Sigmoid colon (tissue), 7 donors: Measurements from ENCODE around the gene NLRP3. TPM values are rescaled to one million over a fixed set of nuclear protein-coding genes. Genes with fewer than 3 reads are reported as not detected.

Experiments used
- DNase-seq: peaks from one replicate; pipeline ENCODE4 v3.0.0-alpha.2; 2019
- H3K27ac ChIP-seq, 4 donors: fragments of 200-600 bp; sonication (generic); one replicate each; pipeline ENCODE4 v1.5.1; 2016 to 2019; ENCODE audit warnings: mild to moderate bottlenecking in 1 of 4
- H3K27me3 ChIP-seq, 3 donors: fragments of 200-600 bp; sonication (generic); one replicate each; pipeline ENCODE4 v1.5.1; 2019; ENCODE audit warnings: mild to moderate bottlenecking in 1 of 3
- H3K36me3 ChIP-seq, 4 donors: fragments of 200-600 bp; sonication (generic); one replicate each; pipeline ENCODE4 v1.5.1; 2016 to 2019
- H3K4me1 ChIP-seq, 4 donors: fragments of 200-600 bp; sonication (generic); one replicate each; pipeline ENCODE4 v1.5.1; 2017 to 2019
- H3K4me3 ChIP-seq, 4 donors: fragments of 200-600 bp; sonication (generic); one replicate each; pipeline ENCODE4 v1.5.1; 2017 to 2019; ENCODE audit warnings: mild to moderate bottlenecking in 2 of 4, moderate library complexity in 1 of 4
- H3K9me3 ChIP-seq, 4 donors: fragments of 200-600 bp in 3 of 4; sonication (generic) in 3 of 4; one replicate each; pipeline versions ENCODE4 v1.5.1 to v1.6.1; 2013 to 2019
- EP300 ChIP-seq, 4 donors: sonication (generic); formaldehyde crosslinking; IDR thresholded peaks; one replicate each; pipeline ENCODE4 v1.6.1; 2017; ENCODE audit warnings: antibody characterized with exemption in 4 of 4
- POLR2A ChIP-seq, 2 donors: fragments of 450-650 bp; IDR thresholded peaks; one replicate each; pipeline ENCODE4 v1.6.1; 2016; ENCODE audit warnings: antibody characterized with exemption in 2 of 2, mild to moderate bottlenecking in 2 of 2, moderate library complexity in 2 of 2
- POLR2AphosphoS5 ChIP-seq, 4 donors: sonication (generic); formaldehyde crosslinking; IDR thresholded peaks; one replicate each; pipeline ENCODE4 v1.6.1; 2017; ENCODE audit warnings: antibody characterized with exemption in 4 of 4
- WGBS, 2 donors: extraction: QIAGEN DNeasy Blood & Tissue Kit; methylation state at CpG; one replicate each; pipeline ENCODE4 v1.1.7; 2013; 5-methylcytosine and 5-hydroxymethylcytosine counted together
- intact Hi-C: fragments of 100-400 bp; cut with DNase I; formaldehyde crosslinking; loops from one replicate; pipeline ENCODE4 v1.15.1; 2023
- polyA plus RNA-seq, 3 donors: library from polyadenylated mRNA; stranded (reverse); fragments of 200-250 nt; gene quantifications; one replicate each; pipeline ENCODE4 v1.2.3, GENCODE V29; 2013
- total RNA-seq, 4 donors: library from RNA; depleted of rRNA; stranded (reverse); fragments of >200 nt; gene quantifications; one replicate each; pipeline ENCODE4 v1.1.0, GENCODE V29; 2016
- TF ChIP-seq, protein P1 (sequence below), 4 experiments: fragments of 450-650 bp in 3 of 4; fragments of 200-600 bp in 1 of 4; IDR thresholded peaks; one replicate each; pipeline ENCODE4 v1.5.1; 2016 to 2019; ENCODE audit warnings: antibody characterized with exemption in 4 of 4, mild to moderate bottlenecking in 3 of 4, moderate library complexity in 2 of 4
- donor health status: healthy with polysubstance abuse.
- donor health status: Bipolar disorder and iron deficiency.
- donor health status: healthy.

NLRP3 gene
- total and polyA plus RNA-seq, 7 donors: 1.1 to 3.3 (median 2.8) TPM

DNA sequence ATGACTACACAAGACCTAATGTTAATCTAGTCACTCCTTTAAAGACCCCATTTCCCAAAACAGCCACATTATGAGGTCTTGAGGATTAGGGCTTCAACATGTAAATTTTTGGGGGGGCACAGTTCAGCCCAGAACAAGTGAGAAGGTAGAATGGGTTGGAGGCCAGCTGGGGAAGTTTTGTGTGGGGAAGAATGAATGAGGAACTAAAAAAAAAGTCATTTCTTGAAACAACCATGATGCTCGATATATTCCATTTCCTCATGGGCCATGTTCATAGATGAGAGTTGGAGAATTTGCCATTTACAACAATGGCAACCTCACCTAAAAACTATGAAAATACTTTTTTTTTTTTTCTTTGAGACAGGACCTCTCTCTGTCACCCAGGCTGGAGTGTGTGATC, 14.5 kb downstream of the NLRP3 start:
- 60 to 91% methylated on average over 1 of the region's 1 CpG for WGBS, 2 donors

DNA sequence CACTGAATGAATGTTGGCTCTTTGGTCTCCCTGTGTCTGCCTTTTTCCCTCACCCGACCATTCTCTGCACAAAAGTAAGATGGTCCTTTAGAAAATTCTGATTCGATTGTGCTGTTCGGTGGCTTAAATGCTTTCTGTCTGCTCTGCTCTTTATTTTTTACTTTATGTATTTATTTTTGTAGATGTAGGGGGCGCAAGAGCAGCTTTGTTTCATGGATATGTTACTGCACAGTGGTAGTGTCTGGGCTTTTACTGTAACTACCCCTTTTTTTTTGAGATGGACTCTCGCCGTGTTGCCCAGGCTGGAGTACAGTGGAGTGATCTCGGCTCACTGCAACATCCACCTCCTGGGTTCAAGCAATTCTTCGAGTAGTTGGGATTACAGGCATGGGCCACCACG, 15.7 kb downstream of the NLRP3 start:
- TF ChIP-seq POLR2AphosphoS5 (IDR thresholded peaks at IDR 0.05) (no peak), POLR2A (IDR thresholded peaks at IDR 0.05) (no peak), EP300 (IDR thresholded peaks at IDR 0.05) (no peak)
- TF ChIP-seq, protein P1, sequence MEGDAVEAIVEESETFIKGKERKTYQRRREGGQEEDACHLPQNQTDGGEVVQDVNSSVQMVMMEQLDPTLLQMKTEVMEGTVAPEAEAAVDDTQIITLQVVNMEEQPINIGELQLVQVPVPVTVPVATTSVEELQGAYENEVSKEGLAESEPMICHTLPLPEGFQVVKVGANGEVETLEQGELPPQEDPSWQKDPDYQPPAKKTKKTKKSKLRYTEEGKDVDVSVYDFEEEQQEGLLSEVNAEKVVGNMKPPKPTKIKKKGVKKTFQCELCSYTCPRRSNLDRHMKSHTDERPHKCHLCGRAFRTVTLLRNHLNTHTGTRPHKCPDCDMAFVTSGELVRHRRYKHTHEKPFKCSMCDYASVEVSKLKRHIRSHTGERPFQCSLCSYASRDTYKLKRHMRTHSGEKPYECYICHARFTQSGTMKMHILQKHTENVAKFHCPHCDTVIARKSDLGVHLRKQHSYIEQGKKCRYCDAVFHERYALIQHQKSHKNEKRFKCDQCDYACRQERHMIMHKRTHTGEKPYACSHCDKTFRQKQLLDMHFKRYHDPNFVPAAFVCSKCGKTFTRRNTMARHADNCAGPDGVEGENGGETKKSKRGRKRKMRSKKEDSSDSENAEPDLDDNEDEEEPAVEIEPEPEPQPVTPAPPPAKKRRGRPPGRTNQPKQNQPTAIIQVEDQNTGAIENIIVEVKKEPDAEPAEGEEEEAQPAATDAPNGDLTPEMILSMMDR (IDR thresholded peaks at IDR 0.05): no peak
- Histone ChIP-seq H3K27ac (no peak overlapping the region), H3K27me3 (no peaks in the 10 kb centered on the region), H3K9me3 (no peaks in the 10 kb centered on the region), H3K4me1 (no peaks in the 10 kb centered on the region), H3K4me3 (no peak overlapping the region), H3K36me3 (no peaks in the 10 kb centered on the region)
- intact Hi-C loops: no loop called here
- WGBS, 2 donors: 92% methylated on average over 9 of the region's 9 CpGs
- no peak for DNase-seq

More for the DNA sequence above, 14.5 kb downstream of the NLRP3 start:
- H3K36me3 ChIP-seq: no peaks in the 10 kb centered on the region
- intact Hi-C loops: no loop called here
- TF ChIP-seq, protein P1 (IDR thresholded peaks at IDR 0.05): no peak
- TF ChIP-seq POLR2A (IDR thresholded peaks at IDR 0.05) (no peak), EP300 (IDR thresholded peaks at IDR 0.05) (no peak), POLR2AphosphoS5 (IDR thresholded peaks at IDR 0.05) (no peak)
- H3K27me3 ChIP-seq: no peaks in the 10 kb centered on the region
- no peak overlapping the region for H3K4me3 ChIP-seq
- no peaks in the 10 kb centered on the region for H3K4me1 ChIP-seq
- no peak overlapping the region for H3K27ac ChIP-seq
- H3K9me3 ChIP-seq: no peaks in the 10 kb centered on the region
- DNase-seq: no peak

DNA sequence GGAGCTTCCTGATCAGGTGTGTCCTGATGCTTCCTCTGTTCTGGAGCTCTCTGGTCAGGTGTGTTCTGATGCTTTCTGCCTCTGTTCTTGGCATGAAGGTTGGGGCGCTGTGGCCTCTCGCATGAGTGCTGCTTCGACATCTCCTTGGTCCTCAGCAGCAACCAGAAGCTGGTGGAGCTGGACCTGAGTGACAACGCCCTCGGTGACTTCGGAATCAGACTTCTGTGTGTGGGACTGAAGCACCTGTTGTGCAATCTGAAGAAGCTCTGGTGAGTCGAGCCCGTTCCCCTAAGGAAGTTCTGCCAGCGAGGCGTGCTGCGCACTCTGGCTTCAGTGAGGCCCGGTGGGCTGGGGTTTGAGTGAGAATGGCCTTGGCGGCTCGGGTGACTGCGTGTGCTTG, 18.0 kb downstream of the NLRP3 start:
- TF ChIP-seq POLR2A (IDR thresholded peaks at IDR 0.05): no peak
- TF ChIP-seq, protein P1 (IDR thresholded peaks at IDR 0.05): no peak
- no peak for TF ChIP-seq EP300 (IDR thresholded peaks at IDR 0.05)
- TF ChIP-seq POLR2AphosphoS5 (IDR thresholded peaks at IDR 0.05): no peak
- intact Hi-C loops: no loop called here
- Histone ChIP-seq H3K27ac (no peak overlapping the region), H3K27me3 (no peaks in the 10 kb centered on the region), H3K36me3 (no peaks in the 10 kb centered on the region), H3K4me3 (no peak overlapping the region), H3K9me3 (no peaks in the 10 kb centered on the region), H3K4me1 (no peaks in the 10 kb centered on the region)
- DNase-seq: no peak
- 90 to 92% methylated on average over 15 of the region's 15 CpGs for WGBS, 2 donors

GRCh38 chr1:247435030-247435758, 19.2 kb downstream of the NLRP3 start:
- H3K36me3 ChIP-seq: no peaks in the 10 kb centered on the region
- WGBS, 2 donors: 83 to 87% methylated on average over 13 of the region's 13 CpGs

More at GRCh38 chr1:247435030-247435758, 19.2 kb downstream of the NLRP3 start:
- Histone ChIP-seq H3K4me1 (no peaks in the 10 kb centered on the region), H3K4me3 (no peak overlapping the region), H3K9me3 (no peaks in the 10 kb centered on the region), H3K27me3 (no peaks in the 10 kb centered on the region), H3K27ac (no peak overlapping the region)
- TF ChIP-seq, protein P1 (IDR thresholded peaks at IDR 0.05): no peak
- TF ChIP-seq POLR2A (IDR thresholded peaks at IDR 0.05) (no peak), EP300 (IDR thresholded peaks at IDR 0.05) (no peak), POLR2AphosphoS5 (IDR thresholded peaks at IDR 0.05) (no peak)
- DNase-seq: no peak
- intact Hi-C loops: no loop called here
